Panc1 (cell line): ENCODE data around the gene NTM. TPM values are rescaled to one million over a fixed set of nuclear protein-coding genes. Genes with fewer than 3 reads are reported as not detected.

ENCODE experiments used
- ATAC-seq: fragments of 200-7000 bp; cut with Tn5 transposase; 2 replicates; pipeline ENCODE4 v1.9.1; 2020; ENCODE audit warnings: mild to moderate bottlenecking, moderate library complexity
- BruUV-seq: library from RNA; stranded (reverse); fragments of 400-500 nt; replicated peaks from 2 replicates; lab custom pipeline; 2021; lab: Mats Ljungman, UMichigan
- CTCF ChIA-PET: fragments of 300-600 bp; sonication (Branson Sonifier 250); formaldehyde crosslinking; loops from one replicate; lab custom pipeline; 2022; ENCODE audit warnings: antibody characterized with exemption; lab: Charles Lee
- POLR2A ChIA-PET: fragments of 300-600 bp; sonication (Branson Sonifier 250); formaldehyde crosslinking; loops from one replicate; lab custom pipeline; 2022; ENCODE audit warnings: antibody characterized with exemption; lab: Charles Lee
- DNase-seq: peaks from one replicate; pipeline ENCODE4 v3.0.0-alpha.2; 2010; ENCODE audit warnings: low read depth, low spot score
- H3K27ac ChIP-seq: 2 replicates; pipeline ENCODE4 v1.5.1; 2011; ENCODE audit warnings: mild to moderate bottlenecking, low read length, inconsistent platforms
- H3K27me3 ChIP-seq: fragments of 200-500 bp; sonication (Bioruptor generic); 2 replicates; pipeline ENCODE4 v1.6.0; 2014; ENCODE audit warnings: low read length, inconsistent platforms; ENCODE audit not compliant: control insufficient read depth, insufficient read depth
- H3K36me3 ChIP-seq: fragments of 200-500 bp; sonication (Bioruptor generic); 2 replicates; pipeline ENCODE4 v1.5.1; 2014; ENCODE audit warnings: inconsistent platforms, mild to moderate bottlenecking, low read length, moderate library complexity; ENCODE audit not compliant: control insufficient read depth, insufficient read depth
- H3K4me1 ChIP-seq: 2 replicates; pipeline ENCODE4 v1.5.1; 2011; ENCODE audit warnings: inconsistent platforms, mild to moderate bottlenecking, low read length, moderate library complexity; ENCODE audit not compliant: control insufficient read depth, insufficient read depth
- H3K4me3 ChIP-seq, 2 experiments: 2 replicates each; pipeline ENCODE4 v1.5.1; 2011 to 2012; ENCODE audit warnings: low read depth in 2 of 2, low read length in 2 of 2, mild to moderate bottlenecking in 2 of 2, inconsistent platforms in 1 of 2, moderate library complexity in 1 of 2
- H3K9me3 ChIP-seq: fragments of 200-500 bp; sonication (Bioruptor generic); 2 replicates; pipeline ENCODE4 v1.5.1; 2014; ENCODE audit warnings: low read depth, mild to moderate bottlenecking, inconsistent platforms, low read length, moderate library complexity; ENCODE audit not compliant: control insufficient read depth, insufficient read depth
- POLR2AphosphoS5 ChIP-seq: IDR thresholded peaks from 2 replicates; pipeline ENCODE4 v1.6.1; 2012; ENCODE audit warnings: mild to moderate bottlenecking, low read depth, low read length, moderate library complexity
- SIN3A ChIP-seq: IDR thresholded peaks from 2 replicates; pipeline ENCODE4 v1.6.1; 2012; ENCODE audit warnings: low read depth, mild to moderate bottlenecking, low read length, moderate library complexity, borderline replicate concordance; ENCODE audit not compliant: insufficient read depth
- TCF7L2 ChIP-seq: IDR thresholded peaks from 2 replicates; pipeline ENCODE4 v1.6.1; 2011; ENCODE audit warnings: mild to moderate bottlenecking, low read depth, low read length, inconsistent platforms
- in situ Hi-C: cut with HindIII; loops from 2 replicates; pipeline ENCODE4 v1.10.0; 2016; ENCODE audit warnings: low sequenced_read_pairs, low pct_unique_long_range_greater_than_20kb
- intact Hi-C: fragments of 100-400 bp; cut with micrococcal nuclease; formaldehyde crosslinking; loops from one replicate; pipeline ENCODE4 v1.10.0; 2022; ENCODE audit not compliant: unreplicated experiment
- total RNA-seq: library from RNA; stranded (reverse); gene quantifications from one replicate; pipeline ENCODE4 v1.2.1, GENCODE V29; 2021; ENCODE audit not compliant: unreplicated experiment
- TF ChIP-seq, protein P1 (sequence below): fragments of 450-650 bp; IDR thresholded peaks from 2 replicates; pipeline ENCODE4 v1.5.1; 2017; ENCODE audit warnings: mild to moderate bottlenecking
- TF ChIP-seq, protein P2 (sequence below), 2 experiments: IDR thresholded peaks; 2 replicates each; pipeline ENCODE4 v1.6.1; 2011 to 2012; ENCODE audit warnings: low read depth in 2 of 2, control low read depth in 1 of 2, low read length in 1 of 2, mild to moderate bottlenecking in 1 of 2, moderate library complexity in 1 of 2; ENCODE audit not compliant: insufficient read depth in 1 of 2

The NTM gene
- total RNA-seq, 1 experiment from 2014 or later: 0.10 TPM

DNA sequence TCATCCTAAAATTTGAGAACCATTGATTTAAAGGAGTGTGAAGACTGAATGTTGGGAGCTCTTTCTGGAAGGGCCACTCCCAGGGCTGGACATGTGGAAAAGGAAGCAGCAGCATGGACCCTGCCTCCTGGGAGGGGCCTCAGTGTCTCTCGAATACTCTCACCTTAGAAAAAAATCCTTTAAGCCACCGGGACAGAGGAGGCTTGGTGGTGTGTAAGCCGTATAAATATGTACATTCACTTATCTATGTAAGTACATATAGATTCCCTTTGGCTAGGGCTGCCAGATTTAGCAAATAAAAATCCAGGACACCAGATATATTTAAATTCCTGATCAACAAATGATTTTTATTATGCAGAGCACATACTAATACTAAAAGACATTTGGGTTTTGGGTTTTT is 17.6 kb downstream of the NTM start:
- DNase-seq: no peak
- Histone ChIP-seq H3K27me3 (no peaks in the 10 kb centered on the region), H3K4me1 (no peaks in the 10 kb centered on the region), H3K27ac (no peak overlapping the region), H3K4me3 (no peak overlapping the region), H3K36me3 (no peaks in the 10 kb centered on the region), H3K9me3 (no peaks in the 10 kb centered on the region)
- BruUV-seq: no TSS peak
- TF ChIP-seq SIN3A (no peak), POLR2AphosphoS5 (no peak), TCF7L2 (no peak)
- TF ChIP-seq, protein P1, sequence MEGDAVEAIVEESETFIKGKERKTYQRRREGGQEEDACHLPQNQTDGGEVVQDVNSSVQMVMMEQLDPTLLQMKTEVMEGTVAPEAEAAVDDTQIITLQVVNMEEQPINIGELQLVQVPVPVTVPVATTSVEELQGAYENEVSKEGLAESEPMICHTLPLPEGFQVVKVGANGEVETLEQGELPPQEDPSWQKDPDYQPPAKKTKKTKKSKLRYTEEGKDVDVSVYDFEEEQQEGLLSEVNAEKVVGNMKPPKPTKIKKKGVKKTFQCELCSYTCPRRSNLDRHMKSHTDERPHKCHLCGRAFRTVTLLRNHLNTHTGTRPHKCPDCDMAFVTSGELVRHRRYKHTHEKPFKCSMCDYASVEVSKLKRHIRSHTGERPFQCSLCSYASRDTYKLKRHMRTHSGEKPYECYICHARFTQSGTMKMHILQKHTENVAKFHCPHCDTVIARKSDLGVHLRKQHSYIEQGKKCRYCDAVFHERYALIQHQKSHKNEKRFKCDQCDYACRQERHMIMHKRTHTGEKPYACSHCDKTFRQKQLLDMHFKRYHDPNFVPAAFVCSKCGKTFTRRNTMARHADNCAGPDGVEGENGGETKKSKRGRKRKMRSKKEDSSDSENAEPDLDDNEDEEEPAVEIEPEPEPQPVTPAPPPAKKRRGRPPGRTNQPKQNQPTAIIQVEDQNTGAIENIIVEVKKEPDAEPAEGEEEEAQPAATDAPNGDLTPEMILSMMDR: no peak
- TF ChIP-seq, protein P2, sequence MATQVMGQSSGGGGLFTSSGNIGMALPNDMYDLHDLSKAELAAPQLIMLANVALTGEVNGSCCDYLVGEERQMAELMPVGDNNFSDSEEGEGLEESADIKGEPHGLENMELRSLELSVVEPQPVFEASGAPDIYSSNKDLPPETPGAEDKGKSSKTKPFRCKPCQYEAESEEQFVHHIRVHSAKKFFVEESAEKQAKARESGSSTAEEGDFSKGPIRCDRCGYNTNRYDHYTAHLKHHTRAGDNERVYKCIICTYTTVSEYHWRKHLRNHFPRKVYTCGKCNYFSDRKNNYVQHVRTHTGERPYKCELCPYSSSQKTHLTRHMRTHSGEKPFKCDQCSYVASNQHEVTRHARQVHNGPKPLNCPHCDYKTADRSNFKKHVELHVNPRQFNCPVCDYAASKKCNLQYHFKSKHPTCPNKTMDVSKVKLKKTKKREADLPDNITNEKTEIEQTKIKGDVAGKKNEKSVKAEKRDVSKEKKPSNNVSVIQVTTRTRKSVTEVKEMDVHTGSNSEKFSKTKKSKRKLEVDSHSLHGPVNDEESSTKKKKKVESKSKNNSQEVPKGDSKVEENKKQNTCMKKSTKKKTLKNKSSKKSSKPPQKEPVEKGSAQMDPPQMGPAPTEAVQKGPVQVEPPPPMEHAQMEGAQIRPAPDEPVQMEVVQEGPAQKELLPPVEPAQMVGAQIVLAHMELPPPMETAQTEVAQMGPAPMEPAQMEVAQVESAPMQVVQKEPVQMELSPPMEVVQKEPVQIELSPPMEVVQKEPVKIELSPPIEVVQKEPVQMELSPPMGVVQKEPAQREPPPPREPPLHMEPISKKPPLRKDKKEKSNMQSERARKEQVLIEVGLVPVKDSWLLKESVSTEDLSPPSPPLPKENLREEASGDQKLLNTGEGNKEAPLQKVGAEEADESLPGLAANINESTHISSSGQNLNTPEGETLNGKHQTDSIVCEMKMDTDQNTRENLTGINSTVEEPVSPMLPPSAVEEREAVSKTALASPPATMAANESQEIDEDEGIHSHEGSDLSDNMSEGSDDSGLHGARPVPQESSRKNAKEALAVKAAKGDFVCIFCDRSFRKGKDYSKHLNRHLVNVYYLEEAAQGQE (IDR thresholded peaks at IDR 0.05; ENCODE audit: insufficient read depth in 1 of 2, low read depth in 2 of 2, low read length in 1 of 2): no peak
- ATAC-seq: no peak
- CTCF ChIA-PET: no interaction called here
- POLR2A ChIA-PET: no interaction called here
- in situ Hi-C loops: no loop called here
- intact Hi-C loops: no loop called here

DNA sequence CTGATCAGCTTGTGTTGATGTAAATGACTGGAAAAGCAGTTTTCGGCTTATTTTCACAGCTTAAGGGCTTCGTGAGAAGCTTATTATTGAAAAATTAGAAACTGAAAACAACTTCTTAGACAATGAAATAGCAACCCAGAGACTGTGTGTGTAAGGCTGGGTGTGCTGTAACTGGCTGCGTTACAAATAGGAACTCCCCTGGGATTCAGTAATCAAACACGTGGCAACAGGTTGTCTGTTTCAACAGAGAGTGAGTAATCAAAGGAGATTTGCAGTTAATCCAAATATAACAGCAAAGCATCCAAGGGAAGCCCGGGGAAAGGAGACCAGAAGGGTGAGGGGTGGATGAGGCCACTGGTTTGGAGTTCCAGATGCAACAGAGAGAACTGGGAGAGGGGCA is 19.2 kb downstream of the NTM start:
- Histone ChIP-seq H3K27ac (no peak overlapping the region), H3K36me3 (no peaks in the 10 kb centered on the region), H3K4me1 (no peaks in the 10 kb centered on the region), H3K27me3 (no peaks in the 10 kb centered on the region), H3K9me3 (no peaks in the 10 kb centered on the region), H3K4me3 (no peak overlapping the region)
- in situ Hi-C loops (no loop called here), intact Hi-C loops (no loop called here)
- CTCF ChIA-PET: no interaction called here
- BruUV-seq: no TSS peak
- no peak for ATAC-seq
- POLR2A ChIA-PET: no interaction called here
- TF ChIP-seq, protein P2 (IDR thresholded peaks at IDR 0.05; ENCODE audit: insufficient read depth in 1 of 2, low read depth in 2 of 2, low read length in 1 of 2): no peak
- no peak for TF ChIP-seq TCF7L2
- TF ChIP-seq, protein P1: no peak
- no peak for TF ChIP-seq POLR2AphosphoS5
- no peak for TF ChIP-seq SIN3A
- DNase-seq: no peak
